LNCAP (cell line): ENCODE measurements around the gene STARD8.

Source experiments
- CTCF ChIP-seq: fragments of 450-650 bp; IDR thresholded peaks from 2 replicates; pipeline ENCODE4 v1.5.1; 2017; ENCODE audit warnings: mild to moderate bottlenecking

Gene STARD8

DNA sequence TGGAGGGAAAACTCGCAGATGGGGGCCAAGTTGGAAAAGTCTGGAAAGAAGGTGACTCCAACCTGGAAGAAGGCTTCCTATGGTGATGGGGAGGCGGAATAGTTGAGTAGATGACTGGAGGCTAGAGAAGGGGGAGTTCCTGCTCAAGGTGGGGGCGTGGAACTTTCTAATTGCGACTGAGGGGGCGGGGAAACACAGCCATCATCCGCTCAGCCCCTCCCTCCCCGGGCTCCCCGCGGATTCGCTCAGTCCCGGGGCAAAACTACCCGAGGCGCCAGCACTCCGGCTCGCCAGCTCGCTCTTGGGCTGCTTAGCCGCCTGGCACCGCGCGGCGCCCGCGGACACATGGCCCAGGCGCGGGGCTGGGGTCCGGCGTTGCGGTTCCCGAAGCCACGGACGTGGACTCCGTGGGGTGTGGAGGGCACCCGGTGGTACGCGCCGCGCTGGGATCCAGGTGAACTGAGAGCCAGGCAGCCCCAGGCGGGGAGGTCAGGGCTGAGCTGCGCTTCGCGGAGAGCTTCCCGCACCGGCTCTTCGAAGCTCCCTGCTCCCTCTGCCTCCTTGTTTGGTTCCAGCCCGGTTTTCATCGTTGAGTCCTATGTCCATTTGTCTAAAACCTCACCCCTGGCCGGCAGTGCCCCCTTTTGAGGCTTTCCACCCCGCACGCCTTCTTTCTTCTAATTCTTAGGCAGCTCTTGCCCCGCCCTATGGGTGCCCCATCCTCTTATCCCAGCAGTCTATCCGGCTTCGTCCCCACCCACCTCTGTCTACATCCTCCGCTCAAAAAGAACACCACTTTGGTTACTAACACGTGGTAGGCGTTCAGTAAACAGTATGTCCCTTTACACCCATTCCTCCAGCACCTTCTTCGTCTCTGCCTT lies 38.9 kb downstream of the STARD8 start:
- no peak for TF ChIP-seq CTCF

DNA sequence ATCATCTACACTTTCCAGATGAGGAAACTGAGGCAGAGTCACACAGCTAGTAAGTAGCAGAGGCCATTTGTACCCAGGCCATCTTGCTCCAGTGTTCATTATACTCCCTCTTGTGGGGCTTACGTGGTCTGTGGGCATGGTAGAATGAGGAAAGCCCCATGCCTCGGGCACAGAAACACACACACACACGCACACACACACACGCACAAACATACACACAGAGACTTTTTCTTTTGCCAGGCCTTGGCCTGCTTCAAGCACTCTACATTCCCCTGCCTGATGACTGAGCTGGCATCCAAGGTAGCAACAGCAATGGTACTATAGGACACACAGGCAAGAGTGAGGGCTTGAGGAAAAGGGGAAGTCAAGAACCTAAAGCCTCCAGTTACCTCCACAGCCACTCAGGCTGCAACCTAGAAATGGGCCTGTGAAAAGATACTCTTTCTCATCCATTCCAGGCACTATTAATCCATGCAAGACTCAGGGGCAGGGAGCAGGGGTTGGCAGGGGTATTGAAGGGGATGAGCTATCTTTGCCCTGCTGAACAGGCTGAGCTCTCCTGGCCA lies 43.6 kb downstream of the STARD8 start:
- no peak for TF ChIP-seq CTCF

GRCh38 chrX:68691921-68692320 lies 44.5 kb downstream of the STARD8 start:
- TF ChIP-seq CTCF: no peak

- TF ChIP-seq CTCF: no peak
Measured at GRCh38 chrX:68692651-68693050, 45.2 kb downstream of the STARD8 start.

DNA sequence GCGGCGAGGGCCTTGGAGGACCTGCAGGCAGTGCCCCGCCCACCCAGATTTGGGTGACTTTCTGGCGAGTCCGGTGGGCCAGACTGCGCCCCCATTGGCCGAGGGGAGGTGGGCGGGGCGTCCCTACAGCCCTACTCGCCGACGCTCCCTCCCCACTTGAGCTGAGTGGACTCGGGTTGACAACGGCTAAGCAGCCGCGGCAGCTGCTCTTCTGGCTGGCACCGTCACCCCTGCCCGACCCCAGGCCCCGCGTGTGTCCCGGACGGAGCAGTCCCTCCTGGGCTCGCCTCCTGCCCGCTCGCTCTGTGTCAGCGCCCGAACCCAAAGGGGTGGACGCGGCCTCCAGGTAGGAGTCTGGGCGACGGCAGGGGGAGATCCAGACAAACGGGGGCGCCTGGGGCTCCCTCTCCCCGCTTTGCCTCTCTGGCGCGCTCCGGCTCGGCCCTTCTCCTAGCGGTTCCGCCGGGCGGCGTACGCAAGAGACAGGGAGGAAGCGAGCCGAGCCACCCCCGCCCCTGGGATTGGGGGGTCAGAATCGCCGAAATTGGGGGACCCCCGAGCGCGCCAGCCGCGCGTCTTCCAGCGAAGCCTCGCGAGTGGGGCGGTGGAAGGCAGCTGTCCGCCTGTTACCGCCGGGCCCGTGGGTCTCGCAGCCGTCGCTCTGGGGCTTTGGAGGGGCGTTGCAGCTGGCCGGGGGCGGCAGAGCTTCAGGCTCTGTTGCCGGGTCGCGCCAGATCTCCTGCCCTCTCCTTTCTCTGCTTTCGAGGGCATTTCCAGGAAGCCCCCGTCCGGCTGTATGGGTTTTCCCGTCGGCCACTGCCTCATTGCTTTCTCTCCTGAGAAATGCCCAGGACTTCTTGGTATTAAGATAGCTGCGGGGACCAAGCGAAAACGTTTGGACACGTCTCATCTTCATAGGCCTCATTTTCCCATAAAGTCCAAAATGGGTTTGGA lies 46.3 kb downstream of the STARD8 start:
- no peak for TF ChIP-seq CTCF

DNA sequence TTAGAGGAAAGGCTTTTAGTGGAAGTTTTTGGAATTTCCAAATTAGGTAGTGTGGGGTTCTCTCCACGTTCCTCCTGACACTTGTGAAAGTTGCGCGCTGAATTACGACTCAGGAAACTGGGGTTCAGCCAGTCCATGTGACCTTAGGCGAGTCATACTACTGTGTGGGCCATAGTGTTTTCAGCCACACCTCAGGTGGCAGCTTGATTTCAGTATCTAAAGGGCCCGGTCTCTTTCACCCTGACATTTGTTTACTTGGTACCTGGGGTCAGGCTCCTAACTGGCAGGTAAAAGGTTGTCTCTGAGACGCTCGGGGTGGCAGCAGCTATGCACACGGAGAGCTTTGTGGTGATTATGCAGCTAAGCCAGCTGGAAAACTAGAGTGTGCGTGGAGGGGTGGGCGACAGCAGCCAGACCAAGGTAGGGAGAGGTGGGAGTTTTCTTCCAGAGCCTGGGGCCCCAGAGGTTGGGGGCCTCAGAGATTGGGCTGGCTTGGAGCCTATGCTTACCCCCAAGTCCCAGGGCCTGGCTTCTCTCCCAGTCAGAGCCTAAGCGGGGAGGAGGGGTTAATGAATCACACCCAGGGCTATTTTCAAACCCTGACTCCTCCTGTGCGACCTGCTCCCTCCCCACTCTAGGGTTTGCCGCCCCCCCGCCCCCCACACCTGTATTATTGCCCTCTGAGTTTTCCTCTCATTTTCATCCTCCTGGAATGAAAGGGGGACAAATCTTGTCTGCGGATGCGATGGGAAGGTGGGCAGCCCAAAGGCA lies 47.2 kb downstream of the STARD8 start:
- TF ChIP-seq CTCF: no peak
